Measurements from ENCODE around the gene SNX21.

The SNX21 gene

GRCh38 chr20:45801851-45802250, 31.7 kb upstream of the SNX21 start:
- no peaks in the 10 kb centered on the region for H4K20me1 ChIP-seq (ENCODE audit: insufficient read depth, low read length)
- TF ChIP-seq, protein P1, sequence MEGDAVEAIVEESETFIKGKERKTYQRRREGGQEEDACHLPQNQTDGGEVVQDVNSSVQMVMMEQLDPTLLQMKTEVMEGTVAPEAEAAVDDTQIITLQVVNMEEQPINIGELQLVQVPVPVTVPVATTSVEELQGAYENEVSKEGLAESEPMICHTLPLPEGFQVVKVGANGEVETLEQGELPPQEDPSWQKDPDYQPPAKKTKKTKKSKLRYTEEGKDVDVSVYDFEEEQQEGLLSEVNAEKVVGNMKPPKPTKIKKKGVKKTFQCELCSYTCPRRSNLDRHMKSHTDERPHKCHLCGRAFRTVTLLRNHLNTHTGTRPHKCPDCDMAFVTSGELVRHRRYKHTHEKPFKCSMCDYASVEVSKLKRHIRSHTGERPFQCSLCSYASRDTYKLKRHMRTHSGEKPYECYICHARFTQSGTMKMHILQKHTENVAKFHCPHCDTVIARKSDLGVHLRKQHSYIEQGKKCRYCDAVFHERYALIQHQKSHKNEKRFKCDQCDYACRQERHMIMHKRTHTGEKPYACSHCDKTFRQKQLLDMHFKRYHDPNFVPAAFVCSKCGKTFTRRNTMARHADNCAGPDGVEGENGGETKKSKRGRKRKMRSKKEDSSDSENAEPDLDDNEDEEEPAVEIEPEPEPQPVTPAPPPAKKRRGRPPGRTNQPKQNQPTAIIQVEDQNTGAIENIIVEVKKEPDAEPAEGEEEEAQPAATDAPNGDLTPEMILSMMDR (IDR thresholded peaks at IDR 0.05; ENCODE audit: low read length), result no peak
- no peak for TF ChIP-seq EZH2 (IDR thresholded peaks at IDR 0.05; ENCODE audit: borderline replicate concordance, low read length)
- no peak overlapping the region for H3K4me2 ChIP-seq (ENCODE audit: low read length)
- no peaks in the 10 kb centered on the region for H3F3A ChIP-seq (ENCODE audit: insufficient read depth, low read length)
- H3K9ac ChIP-seq (ENCODE audit: low read length), result no peak overlapping the region
- H3K27me3 ChIP-seq (ENCODE audit: insufficient read depth, low read length), result no peaks in the 10 kb centered on the region
- H2AFZ ChIP-seq (ENCODE audit: low read length), result no peak overlapping the region
- peaks cover 62% of the 10 kb centered on the region for H3K36me3 ChIP-seq (ENCODE audit: insufficient read depth, low read length)
- no peaks in the 10 kb centered on the region for H3K9me2 ChIP-seq (ENCODE audit: low read depth, low read length)
- no peaks in the 10 kb centered on the region for H3K79me2 ChIP-seq (ENCODE audit: insufficient read depth, low read length)
- H3K9me3 ChIP-seq (ENCODE audit: low read length), result no peaks in the 10 kb centered on the region
- no peaks in the 10 kb centered on the region for H3K4me1 ChIP-seq (ENCODE audit: insufficient read depth, low read length, severe bottlenecking)
- no peak overlapping the region for H3K4me3 ChIP-seq (ENCODE audit: low read depth, low read length, poor library complexity, severe bottlenecking)
- H3K27ac ChIP-seq (ENCODE audit: low read depth, low read length, poor library complexity, severe bottlenecking), result no peak overlapping the region

- H4K20me1 ChIP-seq (ENCODE audit: insufficient read depth, low read length), result no peaks in the 10 kb centered on the region
- TF ChIP-seq, protein P1 (IDR thresholded peaks at IDR 0.05; ENCODE audit: low read length), result no peak
- no peak for TF ChIP-seq EZH2 (IDR thresholded peaks at IDR 0.05; ENCODE audit: borderline replicate concordance, low read length)
- H3K4me2 ChIP-seq (ENCODE audit: low read length), result no peak overlapping the region
- no peak overlapping the region for H3K9ac ChIP-seq (ENCODE audit: low read length)
- H3F3A ChIP-seq (ENCODE audit: insufficient read depth, low read length), result peaks cover 4% of the 10 kb centered on the region; the same call in 1 of the 2 replicates
- H3K27me3 ChIP-seq (ENCODE audit: insufficient read depth, low read length), result no peaks in the 10 kb centered on the region
- H2AFZ ChIP-seq (ENCODE audit: low read length), result no peak overlapping the region
- no peak overlapping the region for H3K27ac ChIP-seq (ENCODE audit: low read depth, low read length, poor library complexity, severe bottlenecking)
- H3K79me2 ChIP-seq (ENCODE audit: insufficient read depth, low read length), result peaks cover 10% of the 10 kb centered on the region; the same call in 1 of the 2 replicates
- peaks cover 6% of the 10 kb centered on the region for H3K9me3 ChIP-seq (ENCODE audit: low read length)
- H3K4me1 ChIP-seq (ENCODE audit: insufficient read depth, low read length, severe bottlenecking), result peaks cover 11% of the 10 kb centered on the region
- H3K4me3 ChIP-seq (ENCODE audit: low read depth, low read length, poor library complexity, severe bottlenecking), result no peak overlapping the region
- H3K36me3 ChIP-seq (ENCODE audit: insufficient read depth, low read length), result peaks cover 77% of the 10 kb centered on the region
- no peaks in the 10 kb centered on the region for H3K9me2 ChIP-seq (ENCODE audit: low read depth, low read length)
Observed at GRCh38 chr20:45810191-45810970, 23.2 kb upstream of the SNX21 start.

GRCh38 chr20:45812157-45813005, 21.2 kb upstream of the SNX21 start, which contains the start of gene UBE2C:
TSS of gene UBE2C (plus strand) at chr20:45812644. CDS start at chr20:45812696, 52 bp downstream.
- Histone ChIP-seq H3K36me3 (ENCODE audit: insufficient read depth, low read length) (peaks cover 81% of the 10 kb centered on the region), H3K27ac (ENCODE audit: low read depth, low read length, poor library complexity, severe bottlenecking) (peak within 1 kb of the TSS; percentile 82), H2AFZ (ENCODE audit: low read length) (no peak within 1 kb of the TSS)

More at GRCh38 chr20:45812157-45813005, 21.2 kb upstream of the SNX21 start, which contains the start of gene UBE2C:
- peak within 1 kb of the TSS; percentile 97 for H3K9ac ChIP-seq (ENCODE audit: low read length)
- H3F3A ChIP-seq (ENCODE audit: insufficient read depth, low read length), result peaks cover 4% of the 10 kb centered on the region; the same call in 1 of the 2 replicates
- peaks cover 6% of the 10 kb centered on the region for H3K9me3 ChIP-seq (ENCODE audit: low read length)
- H3K79me2 ChIP-seq (ENCODE audit: insufficient read depth, low read length), result peaks cover 10% of the 10 kb centered on the region; the same call in 1 of the 2 replicates
- peaks cover 11% of the 10 kb centered on the region for H3K4me1 ChIP-seq (ENCODE audit: insufficient read depth, low read length, severe bottlenecking)
- no peak for TF ChIP-seq EZH2 (IDR thresholded peaks at IDR 0.05; ENCODE audit: borderline replicate concordance, low read length)
- TF ChIP-seq, protein P1 (IDR thresholded peaks at IDR 0.05; ENCODE audit: low read length), result no peak
- peak within 1 kb of the TSS; percentile 96 for H3K4me3 ChIP-seq (ENCODE audit: low read depth, low read length, poor library complexity, severe bottlenecking)
- no peaks in the 10 kb centered on the region for H4K20me1 ChIP-seq (ENCODE audit: insufficient read depth, low read length)
- peak within 1 kb of the TSS; percentile 81 for H3K4me2 ChIP-seq (ENCODE audit: low read length)
- H3K27me3 ChIP-seq (ENCODE audit: insufficient read depth, low read length), result no peaks in the 10 kb centered on the region
- H3K9me2 ChIP-seq (ENCODE audit: low read depth, low read length), result no peaks in the 10 kb centered on the region
